Ovary (tissue), 3 donors: ENCODE data around the gene COQ10A.

Source experiments
- CTCF ChIP-seq, 3 donors: fragments of 450-650 bp in 2 of 3; fragments of 200-600 bp in 1 of 3; IDR thresholded peaks; one replicate each; pipeline versions ENCODE4 v1.5.1 to v1.8.0; 2016 to 2022; ENCODE audit warnings: antibody characterized with exemption in 3 of 3, mild to moderate bottlenecking in 1 of 3
- POLR2A ChIP-seq: fragments of 450-650 bp; IDR thresholded peaks from one replicate; pipeline ENCODE4 v1.6.1; 2017; ENCODE audit warnings: antibody characterized with exemption, mild to moderate bottlenecking, moderate library complexity
- donor health status: DM: no; HTN: no; CAD: no.

GRCh38 chr12:56299853-56300643 is 33.3 kb downstream of the COQ10A start, which contains the start of gene CS:
- TF ChIP-seq CTCF (IDR thresholded peaks at IDR 0.05) (peak in 1 of 3 donors; percentile 17), POLR2A (peak; percentile 42)
